ENCODE data around the gene HECTD4.

GRCh38 chr12:112179916-112180315 lies 202.3 kb downstream of the HECTD4 start:
- TF ChIP-seq TGIF2 (CRISPR knock-in tag; IDR thresholded peaks at IDR 0.05) (no peak), HSF4 (CRISPR knock-in tag; IDR thresholded peaks at IDR 0.05; ENCODE audit: borderline replicate concordance) (no peak), SNAPC5 (CRISPR knock-in tag; IDR thresholded peaks at IDR 0.05) (no peak), MYC (IDR thresholded peaks at IDR 0.05; ENCODE audit: low read depth, low read length) (no peak), MYC (CRISPR knock-in tag; IDR thresholded peaks at IDR 0.05; ENCODE audit: borderline replicate concordance, low read depth) (no peak), ZBTB17 (CRISPR knock-in tag; IDR thresholded peaks at IDR 0.05) (no peak), GABPA (tag; conservative IDR thresholded peaks at IDR 0.05; ENCODE audit: low read depth) (no peak)

All from K562 (cell line).